NCI-H1092 (cell line): ENCODE measurements around the gene RBP3.

Experiments
- DNase-seq: peaks from one replicate; lab custom pipeline; 2025; lab: John Stamatoyannopoulos, UW

Gene RBP3

GRCh38 chr10:47337310-47337709, 10.9 kb upstream of the RBP3 start:
- no peak for DNase-seq

GRCh38 chr10:47339186-47339735, 8.9 kb upstream of the RBP3 start:
- no peak for DNase-seq

- no peak for DNase-seq
Measured at GRCh38 chr10:47339759-47340607, 8.2 kb upstream of the RBP3 start.

- DNase-seq, result peak; percentile 5
Measured at GRCh38 chr10:47340608-47341170, 7.5 kb upstream of the RBP3 start.

- no peak for DNase-seq
Measured at GRCh38 chr10:47344996-47345870, 2.9 kb upstream of the RBP3 start.

GRCh38 chr10:47346581-47347302, 1.4 kb upstream of the RBP3 start:
- DNase-seq, result peak; percentile 24

GRCh38 chr10:47347303-47347675, 874 bp upstream of the RBP3 start:
- no peak for DNase-seq

GRCh38 chr10:47348661-47349470, 703 bp downstream of the RBP3 start:
- no peak for DNase-seq

GRCh38 chr10:47349516-47349915, 1.4 kb downstream of the RBP3 start:
- no peak for DNase-seq

- no peak for DNase-seq
Measured at GRCh38 chr10:47349941-47350371, 1.8 kb downstream of the RBP3 start.

GRCh38 chr10:47350671-47351640, 2.8 kb downstream of the RBP3 start:
- DNase-seq, result no peak

GRCh38 chr10:47351899-47352815, 4.0 kb downstream of the RBP3 start:
- no peak for DNase-seq

- DNase-seq, result no peak
Measured at GRCh38 chr10:47353351-47353750, 5.2 kb downstream of the RBP3 start.

GRCh38 chr10:47354165-47354564, 6.0 kb downstream of the RBP3 start:
- DNase-seq, result no peak

- DNase-seq, result no peak
Measured at GRCh38 chr10:47354900-47355299, 6.7 kb downstream of the RBP3 start.

- DNase-seq, result no peak
Measured at GRCh38 chr10:47356708-47357107, 8.5 kb downstream of the RBP3 start.

- no peak for DNase-seq
Measured at GRCh38 chr10:47357131-47357582, 9.0 kb downstream of the RBP3 start.

- no peak for DNase-seq
Measured at GRCh38 chr10:47357911-47358310, 9.7 kb downstream of the RBP3 start.
